NOMO-1 treated with dmso at 0.1 percent for 144 hours (cell line): Measurements from ENCODE around the gene CFAP46.
"Not testable (repeated sequence)": the region's sequence is repeated elsewhere in the genome, so short reads cannot be mapped to it uniquely, and the experiment has no call there.

Source experiments
- DNase-seq: peaks from one replicate; lab custom pipeline; 2025; ENCODE audit not compliant: unreplicated experiment; lab: John Stamatoyannopoulos, UW

CFAP46 gene

GRCh38 chr10:132793213-132793612, 149.2 kb downstream of the CFAP46 start:
- DNase-seq: no peak

- DNase-seq: no peak
Measured at GRCh38 chr10:132792796-132793195, 149.6 kb downstream of the CFAP46 start.

- not testable (repeated sequence) for DNase-seq
Measured at GRCh38 chr10:132792099-132792498, 150.3 kb downstream of the CFAP46 start.

- DNase-seq: no peak
Measured at GRCh38 chr10:132790934-132791829, 151.2 kb downstream of the CFAP46 start.

GRCh38 chr10:132790470-132790869, 151.9 kb downstream of the CFAP46 start:
- DNase-seq: no peak

GRCh38 chr10:132789659-132790148, 152.7 kb downstream of the CFAP46 start:
- DNase-seq: no peak

GRCh38 chr10:132788831-132789219, 153.5 kb downstream of the CFAP46 start:
- no peak for DNase-seq

GRCh38 chr10:132788180-132788830, 154.1 kb downstream of the CFAP46 start:
- DNase-seq: no peak

GRCh38 chr10:132787495-132788179, 154.7 kb downstream of the CFAP46 start:
- DNase-seq: no peak

- no peak for DNase-seq
Measured at GRCh38 chr10:132786884-132787494, 155.4 kb downstream of the CFAP46 start.

GRCh38 chr10:132786476-132786883, 155.9 kb downstream of the CFAP46 start:
- DNase-seq: no peak

- no peak for DNase-seq
Measured at GRCh38 chr10:132785723-132786475, 156.5 kb downstream of the CFAP46 start, which contains the start of gene NKX6-2. Gene NKX6-2, minus strand, starts transcription at chr10:132786147. Its CDS starts 199 bp downstream, at chr10:132785948.

GRCh38 chr10:132784866-132785722, 157.3 kb downstream of the CFAP46 start:
- DNase-seq: no peak

- DNase-seq: no peak
Measured at GRCh38 chr10:132783940-132784865, 158.2 kb downstream of the CFAP46 start.

- no peak for DNase-seq
Measured at GRCh38 chr10:132783165-132783939, 159.0 kb downstream of the CFAP46 start.

- no peak for DNase-seq
Measured at GRCh38 chr10:132781556-132781955, 160.8 kb downstream of the CFAP46 start.

- no peak for DNase-seq
Measured at GRCh38 chr10:132780356-132780755, 162.0 kb downstream of the CFAP46 start.
